HepG2 (cell line): ENCODE results near the gene ENHO.

ENCODE experiments used
- FOXM1 ChIP-seq: sonication (generic); formaldehyde crosslinking; IDR thresholded peaks from 2 replicates; pipeline ENCODE4 v1.5.0; 2020; ENCODE audit warnings: missing genetic modification reagents
- MAFK ChIP-seq, 2 experiments: IDR thresholded peaks in 1 of 2; conservative IDR thresholded peaks in 1 of 2; 2 replicates each; pipeline ENCODE4 v1.6.1; 2011; ENCODE audit warnings: improper control_type of control experiment in 2 of 2, low read length in 2 of 2
- TBL1XR1 ChIP-seq: fragments of 150-350 bp; IDR thresholded peaks from 2 replicates; pipeline ENCODE4 v1.6.1; 2014; ENCODE audit warnings: borderline replicate concordance, low read length; ENCODE audit not compliant: partially characterized antibody
- TCF7L2 ChIP-seq: IDR thresholded peaks from 2 replicates; pipeline ENCODE4 v1.6.1; 2011; ENCODE audit warnings: mild to moderate bottlenecking, low read depth, low read length, moderate library complexity
- TF ChIP-seq, protein P1 (sequence below): sonication (generic); formaldehyde crosslinking; IDR thresholded peaks from 2 replicates; pipeline ENCODE4 v1.4.0; 2020; ENCODE audit warnings: missing genetic modification reagents, low read depth, mild to moderate bottlenecking, borderline replicate concordance
- TF ChIP-seq, protein P2 (sequence below): sonication (generic); formaldehyde crosslinking; IDR thresholded peaks from 2 replicates; pipeline ENCODE4 v1.8.1; 2023; ENCODE audit warnings: mild to moderate bottlenecking, missing genetic modification reagents, borderline replicate concordance
- TF ChIP-seq, protein P3 (sequence below): IDR thresholded peaks from 2 replicates; pipeline ENCODE4 v1.6.1; 2016; ENCODE audit warnings: low read depth

DNA sequence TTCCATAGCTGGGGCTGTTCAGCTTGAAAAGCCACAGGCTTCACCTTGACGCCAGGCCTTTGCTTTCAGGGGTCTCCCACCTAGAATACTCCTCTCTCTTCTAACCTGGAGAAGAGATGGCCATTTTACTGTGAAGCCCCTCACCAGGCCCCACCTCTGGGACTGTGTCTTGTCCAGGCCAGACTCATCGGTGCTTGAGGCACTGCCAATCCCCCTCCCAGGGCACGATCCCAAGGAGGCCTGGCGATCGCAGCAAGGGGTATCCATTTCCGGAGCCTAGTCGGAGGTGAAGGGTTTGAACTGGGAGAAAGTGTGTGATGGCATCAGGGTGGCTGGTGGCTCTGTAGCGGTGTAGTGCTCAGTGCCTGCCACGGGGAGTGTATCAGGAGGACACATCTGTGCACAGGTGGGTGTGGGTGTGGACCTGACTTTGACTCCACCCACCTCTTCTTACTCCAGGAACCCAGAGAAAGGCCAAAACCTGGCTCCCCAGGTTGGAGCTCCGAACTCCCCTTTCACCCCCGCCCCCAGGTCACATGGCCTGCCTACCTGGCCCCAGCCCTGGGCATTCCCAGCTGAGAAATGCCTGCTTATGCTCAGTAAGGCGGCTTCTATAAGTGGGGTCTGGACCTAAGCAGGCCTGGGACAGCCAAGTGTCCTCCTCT lies 27.4 kb upstream of the ENHO start:
- TF ChIP-seq, protein P1, sequence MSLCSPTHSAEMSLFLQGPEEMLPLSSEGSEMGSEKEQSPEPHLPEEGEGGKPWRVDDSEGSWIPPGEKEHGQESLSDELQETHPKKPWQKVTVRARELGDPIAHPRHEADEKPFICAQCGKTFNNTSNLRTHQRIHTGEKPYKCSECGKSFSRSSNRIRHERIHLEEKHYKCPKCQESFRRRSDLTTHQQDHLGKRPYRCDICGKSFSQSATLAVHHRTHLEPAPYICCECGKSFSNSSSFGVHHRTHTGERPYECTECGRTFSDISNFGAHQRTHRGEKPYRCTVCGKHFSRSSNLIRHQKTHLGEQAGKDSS (CRISPR knock-in tag): no peak
- TF ChIP-seq, protein P2, sequence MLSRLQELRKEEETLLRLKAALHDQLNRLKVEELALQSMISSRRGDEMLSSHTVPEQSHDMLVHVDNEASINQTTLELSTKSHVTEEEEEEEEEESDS: no peak
- TF ChIP-seq TCF7L2 (no peak), FOXM1 (CRISPR knock-in tag) (no peak), TBL1XR1 (no peak), MAFK (conservative IDR thresholded peaks at IDR 0.05 in 1 of 2, IDR thresholded peaks at IDR 0.05 in 1 of 2; ENCODE audit: low read length in 2 of 2) (no peak)
- TF ChIP-seq, protein P3, sequence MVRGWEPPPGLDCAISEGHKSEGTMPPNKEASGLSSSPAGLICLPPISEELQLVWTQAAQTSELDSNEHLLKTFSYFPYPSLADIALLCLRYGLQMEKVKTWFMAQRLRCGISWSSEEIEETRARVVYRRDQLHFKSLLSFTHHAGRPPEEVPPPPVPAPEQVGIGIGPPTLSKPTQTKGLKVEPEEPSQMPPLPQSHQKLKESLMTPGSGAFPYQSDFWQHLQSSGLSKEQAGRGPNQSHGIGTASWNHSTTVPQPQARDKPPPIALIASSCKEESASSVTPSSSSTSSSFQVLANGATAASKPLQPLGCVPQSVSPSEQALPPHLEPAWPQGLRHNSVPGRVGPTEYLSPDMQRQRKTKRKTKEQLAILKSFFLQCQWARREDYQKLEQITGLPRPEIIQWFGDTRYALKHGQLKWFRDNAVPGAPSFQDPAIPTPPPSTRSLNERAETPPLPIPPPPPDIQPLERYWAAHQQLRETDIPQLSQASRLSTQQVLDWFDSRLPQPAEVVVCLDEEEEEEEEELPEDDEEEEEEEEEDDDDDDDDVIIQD: no peak
